Lung (tissue), 12 donors: ENCODE measurements around the gene SLC6A2. TPM values are rescaled to one million over a fixed set of nuclear protein-coding genes. Genes with fewer than 3 reads are reported as not detected.

Source experiments
- ATAC-seq: fragments of 200-7000 bp; cut with Tn5 transposase; one replicate; pipeline ENCODE4 v1.9.1; 2020; ENCODE audit warnings: moderate number of reproducible peaks; ENCODE audit not compliant: insufficient read depth, low FRiP score
- DNase-seq, 3 donors: peaks; one replicate each; pipeline ENCODE4 v3.0.0-alpha.2; 2013 to 2017
- H3K27ac ChIP-seq, 2 donors: one replicate each; pipeline ENCODE4 v1.5.1; 2013; ENCODE audit warnings: mild to moderate bottlenecking in 2 of 2, moderate library complexity in 2 of 2, control low read depth in 1 of 2, inconsistent platforms in 1 of 2, low read depth in 1 of 2, low read length in 1 of 2
- H3K27me3 ChIP-seq, 3 donors: one replicate each; pipeline ENCODE4 v1.5.1; 2013; ENCODE audit warnings: low read length in 2 of 3; ENCODE audit not compliant: control insufficient read depth in 3 of 3, insufficient read depth in 3 of 3
- H3K36me3 ChIP-seq, 4 donors: one replicate each; pipeline ENCODE4 v1.5.1; 2013; ENCODE audit warnings: low read length in 4 of 4, mild to moderate bottlenecking in 1 of 4, moderate library complexity in 1 of 4; ENCODE audit not compliant: control insufficient read depth in 4 of 4, insufficient read depth in 4 of 4
- H3K4me1 ChIP-seq, 5 donors: one replicate each; pipeline ENCODE4 v1.5.1; 2013; ENCODE audit warnings: low read length in 5 of 5, mild to moderate bottlenecking in 2 of 5, moderate library complexity in 1 of 5; ENCODE audit not compliant: control insufficient read depth in 5 of 5, insufficient read depth in 5 of 5
- H3K4me3 ChIP-seq: one replicate; pipeline ENCODE4 v1.5.1; 2013; ENCODE audit warnings: mild to moderate bottlenecking, control low read depth, moderate library complexity
- H3K9ac ChIP-seq, 2 donors: one replicate each; pipeline ENCODE4 v1.5.1; 2013; ENCODE audit warnings: low read length in 2 of 2, control low read depth in 1 of 2; ENCODE audit not compliant: insufficient read depth in 1 of 2
- H3K9me3 ChIP-seq, 4 donors: one replicate each; pipeline ENCODE4 v1.5.1; 2013; ENCODE audit warnings: low read length in 3 of 4, mild to moderate bottlenecking in 1 of 4, moderate library complexity in 1 of 4; ENCODE audit not compliant: control insufficient read depth in 4 of 4, insufficient read depth in 3 of 4
- WGBS, 2 donors: extraction: QIAGEN DNeasy Blood & Tissue Kit; methylation state at CpG; one replicate each; pipeline ENCODE4 v1.1.7; 2013; 5-methylcytosine and 5-hydroxymethylcytosine counted together
- polyA plus RNA-seq, 2 donors: library from polyadenylated mRNA; stranded (reverse); fragments of 200-250 nt; gene quantifications; one replicate each; pipeline ENCODE4 v1.2.1, GENCODE V29; 2013
- total RNA-seq, 2 donors: library from RNA; depleted of rRNA in 1 of 2; stranded (reverse); fragments of >200 nt in 1 of 2; gene quantifications; one replicate each; pipeline ENCODE4 v1.2.1, GENCODE V29; 2014 to 2021
- TF ChIP-seq, protein P1 (sequence below): IDR thresholded peaks from 2 replicates; pipeline ENCODE4 v1.5.1; 2012; ENCODE audit warnings: mild to moderate bottlenecking; ENCODE audit errors: control extremely low read depth, extremely low read depth
- donor health status: control.
- donor health status: control.
- donor health status: Bipolar disorder and iron deficiency.
- donor health status: healthy.
- donor health status: DM: yes; HTN: yes; CAD: no.

Gene SLC6A2
- total and polyA plus RNA-seq, 4 donors, result 0.02 to 0.26 TPM; not detected in 2

DNA sequence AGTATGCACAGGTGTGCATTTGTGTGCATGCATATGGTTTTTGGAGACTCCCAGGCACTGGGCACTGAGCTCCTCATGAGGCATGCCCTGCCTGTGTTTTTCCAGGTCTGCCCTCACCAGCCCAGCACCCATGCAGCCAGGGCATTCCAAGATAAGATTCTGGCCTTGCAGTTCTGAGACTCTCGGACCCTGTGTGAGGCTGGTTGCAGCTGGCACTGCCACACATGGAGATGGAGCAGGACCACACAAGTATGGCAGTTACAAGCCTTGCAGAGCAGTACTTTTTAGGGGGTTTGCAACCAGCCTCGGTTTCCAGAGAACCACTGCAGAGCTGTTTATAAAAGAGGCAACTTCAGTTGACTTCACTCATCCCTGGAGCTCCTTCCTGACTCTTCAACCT lies 10.2 kb downstream of the SLC6A2 start:
- TF ChIP-seq, protein P1, sequence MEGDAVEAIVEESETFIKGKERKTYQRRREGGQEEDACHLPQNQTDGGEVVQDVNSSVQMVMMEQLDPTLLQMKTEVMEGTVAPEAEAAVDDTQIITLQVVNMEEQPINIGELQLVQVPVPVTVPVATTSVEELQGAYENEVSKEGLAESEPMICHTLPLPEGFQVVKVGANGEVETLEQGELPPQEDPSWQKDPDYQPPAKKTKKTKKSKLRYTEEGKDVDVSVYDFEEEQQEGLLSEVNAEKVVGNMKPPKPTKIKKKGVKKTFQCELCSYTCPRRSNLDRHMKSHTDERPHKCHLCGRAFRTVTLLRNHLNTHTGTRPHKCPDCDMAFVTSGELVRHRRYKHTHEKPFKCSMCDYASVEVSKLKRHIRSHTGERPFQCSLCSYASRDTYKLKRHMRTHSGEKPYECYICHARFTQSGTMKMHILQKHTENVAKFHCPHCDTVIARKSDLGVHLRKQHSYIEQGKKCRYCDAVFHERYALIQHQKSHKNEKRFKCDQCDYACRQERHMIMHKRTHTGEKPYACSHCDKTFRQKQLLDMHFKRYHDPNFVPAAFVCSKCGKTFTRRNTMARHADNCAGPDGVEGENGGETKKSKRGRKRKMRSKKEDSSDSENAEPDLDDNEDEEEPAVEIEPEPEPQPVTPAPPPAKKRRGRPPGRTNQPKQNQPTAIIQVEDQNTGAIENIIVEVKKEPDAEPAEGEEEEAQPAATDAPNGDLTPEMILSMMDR, result no peak
- no peak for ATAC-seq
- H3K27me3 ChIP-seq, result peaks cover 0 to 2% (median 0%) of the 10 kb centered on the region in 3 donors
- H3K4me1 ChIP-seq, result peaks cover 0 to 6% (median 0%) of the 10 kb centered on the region in 5 donors
- 79 to 86% methylated on average over 2 of the region's 2 CpGs for WGBS, 2 donors
- no peaks in the 10 kb centered on the region for H3K9me3 ChIP-seq
- H3K36me3 ChIP-seq, result no peaks in the 10 kb centered on the region
- no peak overlapping the region for H3K4me3 ChIP-seq
- H3K27ac ChIP-seq, result no peak overlapping the region
- H3K9ac ChIP-seq, result no peak overlapping the region
- DNase-seq, result no peak

DNA sequence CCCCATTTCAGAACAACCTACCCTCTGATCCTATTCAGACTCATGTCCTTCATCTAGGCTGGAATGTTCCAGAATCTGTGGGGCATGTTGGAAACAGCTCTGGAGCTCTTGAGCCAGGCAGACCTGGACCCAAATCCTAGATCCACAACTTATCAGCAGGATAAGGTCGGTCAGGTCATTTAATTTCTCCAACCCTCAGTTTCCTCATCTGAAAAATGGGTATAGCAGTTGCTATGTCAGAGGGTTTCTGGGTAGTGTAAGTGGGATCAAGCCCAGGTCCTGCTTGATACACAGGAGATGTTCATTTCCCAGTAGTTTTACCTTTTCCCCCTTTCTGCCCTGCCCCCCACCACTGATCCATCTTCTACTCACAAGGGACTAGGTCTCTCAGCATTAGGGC lies 12.0 kb downstream of the SLC6A2 start:
- no peak overlapping the region for H3K4me3 ChIP-seq
- TF ChIP-seq, protein P1, result no peak
- H3K9me3 ChIP-seq, result no peaks in the 10 kb centered on the region
- no peaks in the 10 kb centered on the region for H3K36me3 ChIP-seq
- H3K27ac ChIP-seq, result no peak overlapping the region
- 87 to 94% methylated on average over 1 of the region's 1 CpG for WGBS, 2 donors
- DNase-seq (no peak), ATAC-seq (no peak)
- no peak overlapping the region for H3K9ac ChIP-seq
- no peaks in the 10 kb centered on the region for H3K27me3 ChIP-seq
- H3K4me1 ChIP-seq, result no peaks in the 10 kb centered on the region

DNA sequence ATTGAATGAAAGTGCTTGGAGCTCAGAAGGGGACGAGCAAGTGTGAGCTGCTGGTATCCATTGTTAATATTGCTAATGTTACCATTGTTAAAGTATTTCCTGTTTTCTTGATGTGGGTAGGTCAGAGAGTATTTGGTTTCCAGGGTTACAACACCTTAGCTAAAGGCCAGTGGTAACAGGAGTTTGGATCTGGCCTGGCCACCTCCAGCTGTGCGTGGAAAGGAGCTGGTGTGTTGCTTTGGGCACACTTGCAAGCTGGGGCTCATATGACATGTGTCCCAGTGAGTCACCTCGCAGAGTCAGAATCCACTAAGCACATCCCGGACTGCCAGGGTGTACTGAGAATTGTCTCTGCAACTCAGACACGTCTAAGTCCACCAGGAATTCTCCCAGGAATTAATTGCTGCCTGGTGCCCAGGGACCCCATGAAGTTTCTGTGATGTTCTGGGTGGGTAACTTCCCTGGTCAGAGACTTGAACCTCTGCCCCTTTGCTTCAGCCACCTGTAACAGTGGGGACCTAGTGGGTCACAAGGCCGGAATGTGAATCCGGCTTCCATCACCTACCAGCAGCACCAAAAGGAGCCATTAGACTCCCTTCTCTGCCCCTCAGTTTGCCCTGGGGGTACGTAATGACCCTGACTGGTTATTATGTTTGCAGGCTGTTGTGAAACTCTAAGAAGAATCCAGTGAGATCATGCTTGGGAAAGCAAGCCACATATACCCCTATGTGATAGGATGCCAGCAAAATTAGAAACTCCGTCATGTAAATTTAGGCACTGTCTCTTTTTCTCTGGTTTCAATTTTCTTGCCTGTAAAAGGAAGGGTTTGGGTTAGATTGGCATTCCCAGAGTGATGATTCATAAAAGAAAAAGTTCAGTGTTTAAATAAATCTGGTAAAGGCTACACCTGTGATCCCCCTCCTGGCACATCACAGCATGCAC lies 12.8 kb downstream of the SLC6A2 start:
- no peak overlapping the region for H3K4me3 ChIP-seq
- TF ChIP-seq, protein P1, result no peak
- H3K27ac ChIP-seq, result no peak overlapping the region
- H3K36me3 ChIP-seq, result no peaks in the 10 kb centered on the region
- no peaks in the 10 kb centered on the region for H3K27me3 ChIP-seq
- no peak for ATAC-seq
- no peaks in the 10 kb centered on the region for H3K4me1 ChIP-seq
- WGBS, 2 donors, result 73 to 78% methylated on average over 9 of the region's 9 CpGs
- DNase-seq, result peak in 1 of 3 donors; percentile 10
- H3K9ac ChIP-seq, result no peak overlapping the region
- no peaks in the 10 kb centered on the region for H3K9me3 ChIP-seq
